NCI-H2107 treated with DMSO at 0.1 percent for 48 hours (cell line): Measurements from ENCODE around the gene DENND1A.

Source experiments
- DNase-seq: peaks from one replicate; lab custom pipeline; 2025; ENCODE audit not compliant: unreplicated experiment; lab: John Stamatoyannopoulos, UW

The DENND1A gene

GRCh38 chr9:123865226-123866000 lies 64.5 kb downstream of the DENND1A start:
- DNase-seq: no peak

GRCh38 chr9:123864251-123864650 lies 65.7 kb downstream of the DENND1A start:
- DNase-seq: no peak

GRCh38 chr9:123863164-123863855 lies 66.6 kb downstream of the DENND1A start:
- DNase-seq: no peak

- no peak for DNase-seq
These were observed 68.2 kb downstream of the DENND1A start for GRCh38 chr9:123861756-123862120.

GRCh38 chr9:123861086-123861755 lies 68.7 kb downstream of the DENND1A start:
- DNase-seq: no peak

GRCh38 chr9:123860603-123861002 lies 69.3 kb downstream of the DENND1A start:
- no peak for DNase-seq

- no peak for DNase-seq
These were observed 77.5 kb downstream of the DENND1A start for GRCh38 chr9:123852403-123852802.

GRCh38 chr9:123851851-123852250 lies 78.1 kb downstream of the DENND1A start:
- no peak for DNase-seq

- DNase-seq: no peak
These were observed 81.4 kb downstream of the DENND1A start for GRCh38 chr9:123848447-123849085.

- no peak for DNase-seq
These were observed 83.0 kb downstream of the DENND1A start for GRCh38 chr9:123846966-123847365.

- DNase-seq: no peak
These were observed 86.2 kb downstream of the DENND1A start for GRCh38 chr9:123843703-123844102.

GRCh38 chr9:123835821-123836220 lies 94.1 kb downstream of the DENND1A start:
- DNase-seq: no peak

GRCh38 chr9:123834889-123835562 lies 94.9 kb downstream of the DENND1A start:
- no peak for DNase-seq

- no peak for DNase-seq
These were observed 95.6 kb downstream of the DENND1A start for GRCh38 chr9:123834218-123834888.

- DNase-seq: no peak
These were observed 96.9 kb downstream of the DENND1A start for GRCh38 chr9:123832858-123833650.

- no peak for DNase-seq
These were observed 97.8 kb downstream of the DENND1A start for GRCh38 chr9:123832176-123832575.

- no peak for DNase-seq
These were observed 101.5 kb downstream of the DENND1A start for GRCh38 chr9:123828449-123828848.

GRCh38 chr9:123825342-123826060 lies 104.4 kb downstream of the DENND1A start:
- DNase-seq: no peak
